Putamen (tissue), 1 donor: Measurements from ENCODE around the gene KEAP1.
"Not testable (repeated sequence)": the region's sequence is repeated elsewhere in the genome, so short reads cannot be mapped to it uniquely, and the experiment has no call there.

Experiments
- DNase-seq: peaks from one replicate; pipeline ENCODE4 v3.0.0-alpha.2; 2016; ENCODE audit warnings: low spot score

KEAP1 gene

DNA sequence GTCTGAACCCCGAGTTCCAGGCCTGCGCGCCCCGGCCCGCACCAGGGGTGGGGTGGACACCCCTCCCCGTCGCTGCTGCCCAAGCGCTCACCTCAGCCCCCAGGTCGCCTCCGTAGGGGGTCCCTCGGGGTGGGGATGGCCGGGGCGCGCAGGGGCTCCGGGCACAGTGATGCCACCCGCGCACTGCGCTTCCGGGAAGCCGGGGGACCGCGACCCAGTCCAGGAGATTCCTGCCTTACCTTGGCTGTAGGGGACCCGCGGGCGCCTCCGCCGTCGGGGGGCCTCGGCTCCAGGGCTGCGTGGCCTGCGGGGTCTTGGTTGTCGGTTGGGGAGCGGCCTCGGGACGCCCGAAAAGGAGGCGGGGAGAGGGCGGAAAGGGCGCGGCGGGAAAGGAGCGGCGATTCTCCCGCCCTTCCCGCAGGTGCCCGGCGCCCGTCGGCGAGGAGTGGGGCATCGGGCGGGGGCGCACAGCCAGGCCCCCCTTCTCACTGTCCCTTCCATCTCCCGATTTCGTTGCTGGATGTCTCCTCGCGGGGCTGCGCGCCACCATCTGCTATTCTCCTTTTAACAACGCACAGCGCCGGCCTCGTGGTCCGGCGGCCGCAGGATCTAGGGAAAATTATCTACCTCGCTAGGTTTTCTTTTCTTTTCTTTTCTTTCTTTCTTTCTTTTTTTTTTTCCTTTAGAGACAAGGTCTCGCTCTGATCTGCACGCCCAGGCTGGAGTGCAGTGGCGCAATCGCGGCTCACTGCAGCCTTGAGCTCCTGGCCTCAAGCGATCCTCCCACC, at the start of gene KEAP1:
TSS of gene KEAP1 (minus strand) at position 355 of the 788 bp plus-strand sequence. CDS start 3,323 bp downstream, outside the sequence.
- DNase-seq: no peak

DNA sequence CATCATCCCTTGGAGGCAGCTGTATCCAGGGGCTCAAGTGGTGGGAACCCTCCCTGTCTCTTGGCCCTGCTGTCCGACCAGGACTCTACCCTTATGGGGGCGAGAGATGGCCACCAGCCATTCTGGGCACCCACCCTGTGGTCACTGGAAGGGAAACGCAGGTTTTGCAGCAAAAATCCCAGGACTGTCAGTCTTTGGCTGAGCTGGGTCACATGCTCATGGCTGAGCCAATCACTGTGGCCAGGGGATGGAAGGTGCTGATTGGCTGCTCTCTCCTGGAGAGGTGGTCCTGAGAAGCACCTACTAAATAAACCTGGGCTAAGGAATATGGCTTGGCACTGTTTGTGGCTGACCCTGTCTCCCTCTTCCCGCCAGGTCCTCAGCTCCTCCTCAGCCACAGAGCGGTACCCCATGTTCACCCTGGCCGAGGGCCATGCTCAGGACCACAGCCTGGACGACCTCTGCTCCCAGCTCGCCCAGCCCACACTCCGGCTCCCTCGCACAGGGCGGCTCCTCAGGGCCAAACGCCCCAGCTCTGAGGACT, 49.4 kb upstream of the KEAP1 start:
- DNase-seq: no peak

DNA sequence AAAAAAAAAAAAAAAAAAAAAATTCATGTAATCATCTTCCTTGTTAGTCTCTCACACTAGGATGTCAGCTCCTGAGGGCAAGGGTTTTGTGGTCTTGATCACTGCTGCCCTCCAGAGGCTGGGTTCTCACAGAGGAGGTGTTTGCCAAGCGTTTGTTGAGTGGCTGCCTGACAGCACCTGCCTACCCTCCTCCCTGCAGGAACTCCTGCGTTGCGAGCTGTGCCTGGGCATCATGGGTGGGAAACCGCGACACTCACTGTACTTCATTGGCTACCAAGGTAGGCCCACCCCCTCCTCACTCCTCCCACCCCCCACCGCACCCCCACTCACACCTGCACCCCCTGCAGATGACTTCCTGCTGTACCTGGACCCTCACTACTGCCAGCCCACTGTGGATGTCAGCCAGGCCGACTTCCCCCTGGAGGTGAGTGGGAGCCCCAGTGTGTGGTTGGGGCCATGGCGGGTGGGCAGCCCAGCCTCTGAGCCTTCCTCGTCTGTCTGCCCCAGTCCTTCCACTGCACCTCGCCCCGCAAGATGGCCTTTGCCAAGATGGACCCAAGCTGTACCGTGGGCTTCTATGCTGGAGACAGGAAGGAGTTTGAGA, 48.6 kb upstream of the KEAP1 start:
- DNase-seq: no peak

DNA sequence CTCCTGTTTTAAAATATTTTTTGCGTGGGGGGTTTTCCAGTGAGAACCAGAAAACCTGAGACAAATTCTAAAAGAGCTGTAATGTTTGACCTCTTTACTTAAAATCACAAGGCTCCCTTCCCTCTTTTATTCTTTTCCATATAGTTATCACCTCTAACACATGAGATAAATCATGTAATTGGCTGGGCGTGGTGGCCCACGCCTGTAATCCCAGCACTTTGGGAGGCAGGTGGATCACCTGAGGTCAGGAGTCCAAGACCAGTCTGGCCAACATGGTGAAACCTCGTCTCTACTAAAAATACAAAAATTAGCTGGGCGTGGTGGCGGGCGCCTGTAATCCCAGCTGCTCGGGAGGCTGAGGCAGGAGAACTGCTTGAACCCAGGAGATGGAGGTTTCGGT, 47.9 kb upstream of the KEAP1 start:
- DNase-seq: not testable (repeated sequence)

DNA sequence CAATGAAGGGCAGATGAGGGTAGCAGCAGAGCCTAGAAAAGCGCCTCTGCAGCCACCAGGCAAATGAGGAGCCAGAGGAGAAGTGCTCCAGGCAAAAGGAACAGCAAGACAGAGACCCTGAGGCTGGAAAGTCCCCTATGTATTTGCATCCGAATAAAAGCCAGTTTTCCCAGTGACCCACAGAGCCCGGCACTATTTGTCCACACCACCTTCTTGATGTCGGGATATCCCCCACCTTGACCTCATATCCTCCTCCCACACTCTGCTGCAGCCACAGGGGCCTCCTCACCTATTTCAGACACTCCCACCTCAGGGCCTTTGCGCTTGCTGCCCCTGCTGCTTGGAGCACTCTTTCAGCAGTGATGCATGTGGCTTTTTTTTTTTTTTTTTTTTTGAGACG, 47.2 kb upstream of the KEAP1 start:
- DNase-seq: no peak

DNA sequence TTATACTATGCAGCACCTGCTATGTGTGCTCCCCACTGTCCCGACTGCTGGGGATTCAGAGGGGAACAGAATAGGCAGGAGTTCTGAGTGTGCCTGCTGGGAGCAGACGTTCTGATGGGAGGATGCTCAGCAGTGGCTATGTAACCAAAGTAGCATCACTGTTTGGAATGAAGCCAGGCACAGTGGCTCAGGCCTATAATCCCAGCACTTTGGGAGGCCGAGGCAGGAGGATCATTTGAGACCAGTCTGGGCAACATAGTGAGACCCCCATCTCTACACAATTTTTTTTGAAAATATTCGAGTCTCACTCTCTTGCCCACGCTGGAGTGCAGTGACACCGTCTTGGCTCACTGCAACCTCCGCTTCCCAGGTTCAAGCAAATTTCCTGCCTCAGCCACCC, 46.6 kb upstream of the KEAP1 start:
- DNase-seq: no peak

DNA sequence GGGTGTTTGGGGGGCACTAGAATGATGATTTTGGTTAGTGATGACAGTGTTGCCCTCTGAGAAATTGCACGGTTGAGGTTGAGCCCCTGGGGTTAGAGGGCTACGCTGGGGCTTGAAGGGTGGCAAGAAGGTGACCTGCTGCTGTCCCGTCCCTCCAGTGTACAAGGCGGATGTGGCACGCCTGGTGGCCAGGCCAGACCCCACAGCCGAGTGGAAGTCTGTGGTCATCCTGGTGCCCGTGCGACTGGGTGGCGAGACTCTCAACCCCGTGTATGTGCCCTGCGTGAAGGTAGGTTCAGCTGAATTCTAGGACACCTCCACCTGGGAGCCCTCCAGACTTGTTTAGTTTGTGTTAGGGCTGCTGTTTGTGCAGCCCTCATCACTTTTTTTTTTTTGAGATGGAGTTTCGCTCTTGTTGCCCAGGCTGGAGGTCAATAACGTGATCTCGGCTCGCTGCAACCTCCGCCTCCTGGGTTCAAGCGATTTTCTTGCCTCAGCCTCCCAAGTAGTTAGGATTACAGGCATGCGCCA, 45.7 kb upstream of the KEAP1 start:
- no peak for DNase-seq

DNA sequence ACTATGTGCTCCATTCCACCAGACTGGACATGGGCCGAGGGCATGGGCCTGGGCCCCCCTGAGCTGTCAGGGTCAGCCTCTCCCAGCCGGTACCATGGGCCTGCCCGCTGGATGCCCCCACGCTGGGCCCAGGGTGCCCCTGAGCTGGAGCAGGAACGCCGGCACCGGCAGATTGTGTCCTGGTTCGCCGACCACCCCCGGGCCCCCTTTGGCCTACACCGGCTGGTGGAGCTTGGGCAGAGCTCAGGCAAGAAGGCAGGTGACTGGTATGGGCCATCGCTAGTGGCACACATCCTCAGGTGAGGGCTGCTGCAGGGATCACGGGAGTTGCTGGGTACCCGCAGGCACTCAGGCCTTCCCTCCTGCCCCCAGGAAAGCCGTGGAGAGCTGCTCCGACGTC, 43.7 kb upstream of the KEAP1 start:
- no peak for DNase-seq

DNA sequence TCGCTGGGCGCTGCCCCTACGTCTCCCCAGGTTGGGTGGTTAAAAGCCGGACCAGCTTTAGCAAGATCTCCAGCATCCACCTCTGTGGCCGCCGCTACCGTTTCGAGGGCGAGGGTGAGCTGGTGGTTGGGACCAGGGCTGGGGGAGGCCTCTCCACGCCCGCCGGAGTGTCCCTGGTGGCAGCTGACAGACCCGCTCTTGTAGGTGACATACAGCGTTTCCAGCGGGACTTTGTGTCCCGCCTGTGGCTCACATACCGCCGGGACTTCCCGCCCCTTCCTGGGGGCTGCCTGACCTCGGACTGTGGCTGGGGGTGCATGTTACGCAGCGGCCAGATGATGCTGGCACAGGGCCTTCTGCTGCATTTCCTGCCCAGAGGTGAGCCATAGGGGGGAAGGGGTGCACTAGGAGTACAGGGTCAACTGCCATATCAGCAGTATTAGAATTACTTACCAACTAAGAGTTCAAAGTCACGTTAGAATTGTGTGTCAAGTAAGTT, 41.6 kb upstream of the KEAP1 start:
- DNase-seq: no peak

DNA sequence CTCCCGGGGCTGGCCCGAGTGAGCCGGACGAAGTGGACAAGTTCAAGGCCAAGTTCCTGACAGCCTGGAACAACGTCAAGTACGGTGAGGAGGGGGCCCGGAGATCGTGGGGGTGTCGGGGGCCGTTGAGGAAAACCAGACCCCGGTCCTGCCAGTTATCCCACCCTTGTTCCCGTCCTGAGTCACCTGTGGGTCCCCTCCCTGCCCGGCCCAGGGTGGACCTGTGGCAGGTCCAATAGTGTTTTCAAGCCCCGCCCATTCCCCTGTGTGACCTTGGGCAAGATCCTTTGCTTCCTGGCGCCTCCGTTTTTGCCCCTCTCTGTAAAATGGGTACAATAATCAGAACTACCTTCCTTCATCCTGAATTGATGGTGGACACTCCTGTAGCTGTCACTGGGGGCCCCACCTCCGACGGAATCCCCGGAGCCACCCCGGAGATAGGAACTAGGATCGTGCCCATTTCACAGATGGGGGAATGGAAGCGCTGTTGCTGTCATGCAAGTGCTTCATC, 41.1 kb upstream of the KEAP1 start:
- no peak for DNase-seq

DNA sequence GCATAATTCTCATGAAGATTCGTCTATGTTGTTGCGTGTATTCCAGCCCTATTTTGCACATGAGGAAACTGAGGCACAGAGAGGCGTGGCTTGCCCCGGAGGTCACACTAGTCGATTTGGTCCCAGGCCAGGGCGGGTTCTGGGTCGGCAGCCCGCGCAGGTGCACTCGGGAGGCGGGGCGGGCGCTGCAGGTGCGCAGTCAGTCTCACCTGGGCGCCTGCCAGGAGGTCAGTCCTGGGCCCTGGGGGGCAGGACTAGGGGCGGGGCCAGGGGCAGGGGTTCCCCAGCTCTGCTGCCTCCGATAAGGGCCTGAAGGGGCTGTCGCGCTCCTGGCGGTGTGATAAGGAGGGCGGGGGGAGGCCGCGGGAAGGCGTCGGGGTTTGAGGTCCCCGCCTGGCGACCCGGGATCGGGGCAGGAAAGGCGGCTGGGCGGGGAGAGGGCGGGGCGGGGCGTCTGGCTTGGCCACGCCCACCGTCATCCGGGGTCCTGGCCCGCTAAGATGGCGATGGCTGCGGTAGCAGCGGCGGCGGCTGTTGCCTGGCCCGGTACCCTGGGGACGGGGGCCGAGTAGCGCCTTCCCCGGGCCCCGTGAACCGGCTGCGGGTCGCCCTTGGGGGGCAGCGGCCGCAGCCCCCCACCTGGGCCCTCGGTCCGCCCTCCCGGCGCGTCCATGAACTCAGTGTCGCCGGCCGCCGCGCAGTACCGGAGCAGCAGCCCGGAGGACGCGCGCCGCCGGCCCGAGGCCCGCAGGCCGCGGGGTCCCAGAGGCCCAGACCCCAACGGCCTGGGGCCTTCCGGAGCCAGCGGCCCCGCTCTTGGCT, 40.5 kb upstream of the KEAP1 start, which contains the start of gene ATG4D:
TSS of gene ATG4D (plus strand) at position 485 of the 822 bp plus-strand sequence. CDS start at position 672, 187 bp downstream.
- DNase-seq: peak; percentile 73

DNA sequence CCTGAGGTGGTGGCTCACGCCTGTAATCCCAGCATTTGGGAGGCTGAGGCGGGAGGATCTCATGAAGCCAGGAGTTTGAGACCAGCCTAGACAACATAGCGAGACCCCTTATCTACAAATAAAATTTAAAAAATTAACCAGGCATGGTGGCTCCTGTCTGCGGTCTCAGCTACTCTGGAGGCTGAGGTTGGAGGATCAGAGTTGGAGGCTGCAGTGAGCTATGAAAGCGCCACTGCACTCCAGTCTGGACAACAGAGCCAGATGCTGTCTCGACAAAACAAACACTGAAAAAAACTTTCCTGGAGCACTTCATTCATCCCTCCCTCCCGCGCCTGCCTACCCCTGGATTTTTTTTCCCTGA, 39.9 kb upstream of the KEAP1 start:
- DNase-seq: no peak

DNA sequence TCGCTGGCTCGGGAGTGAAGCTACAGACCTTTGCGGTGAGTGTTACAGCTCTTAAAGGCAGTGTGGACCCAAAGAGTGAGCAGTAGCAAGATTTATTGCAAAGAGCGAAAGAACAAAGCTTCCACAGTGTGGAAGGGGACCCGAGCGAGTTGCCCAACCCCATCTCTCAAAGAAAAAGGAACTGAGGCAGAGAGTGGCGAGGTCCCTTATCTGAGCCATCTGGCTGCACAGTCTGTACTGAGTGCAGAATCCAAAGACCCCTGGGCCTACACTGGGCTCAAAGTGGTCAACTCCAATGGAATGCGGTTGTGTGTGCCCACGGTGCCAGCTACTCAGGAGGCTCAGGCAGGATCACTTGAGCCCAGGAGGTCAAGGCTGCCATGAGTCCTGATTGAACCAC, 35.9 kb upstream of the KEAP1 start:
- not testable (repeated sequence) for DNase-seq

DNA sequence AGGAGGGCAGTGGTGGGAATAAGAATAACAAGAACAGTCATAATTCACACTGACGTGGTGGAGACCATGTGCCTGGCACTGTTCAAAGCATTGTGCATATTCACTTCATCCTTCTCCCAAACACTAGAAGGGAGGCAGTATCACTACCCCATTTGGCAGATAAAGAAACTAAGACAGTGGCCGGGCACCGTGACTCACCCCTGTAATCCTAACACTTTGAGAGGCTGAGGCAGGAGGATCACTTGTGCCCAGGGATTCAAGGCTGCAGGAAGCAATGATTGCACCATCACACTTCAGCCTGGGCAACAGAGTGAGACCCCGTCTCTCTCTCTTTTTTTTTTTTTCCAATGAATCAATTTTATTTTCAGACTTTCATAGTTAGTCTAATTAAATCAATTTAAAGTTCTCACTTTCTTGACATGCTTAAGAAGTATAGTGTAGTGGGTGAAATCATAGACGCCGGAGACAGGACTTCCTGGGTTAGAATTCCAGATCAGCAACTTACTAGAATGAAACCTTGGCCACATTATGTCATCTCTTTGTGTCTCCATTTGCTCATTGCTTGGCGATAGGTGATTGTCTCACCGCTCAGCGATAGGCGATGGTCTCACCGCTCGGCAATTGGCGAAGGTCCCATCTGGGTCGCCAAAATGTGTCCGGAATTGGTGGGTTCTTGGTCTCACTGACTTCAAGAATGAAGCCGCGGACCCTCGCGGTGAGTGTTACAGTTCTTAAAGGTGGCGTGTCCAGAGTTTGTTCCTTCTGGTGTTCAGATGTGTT, 35.2 kb upstream of the KEAP1 start:
- DNase-seq: no peak

DNA sequence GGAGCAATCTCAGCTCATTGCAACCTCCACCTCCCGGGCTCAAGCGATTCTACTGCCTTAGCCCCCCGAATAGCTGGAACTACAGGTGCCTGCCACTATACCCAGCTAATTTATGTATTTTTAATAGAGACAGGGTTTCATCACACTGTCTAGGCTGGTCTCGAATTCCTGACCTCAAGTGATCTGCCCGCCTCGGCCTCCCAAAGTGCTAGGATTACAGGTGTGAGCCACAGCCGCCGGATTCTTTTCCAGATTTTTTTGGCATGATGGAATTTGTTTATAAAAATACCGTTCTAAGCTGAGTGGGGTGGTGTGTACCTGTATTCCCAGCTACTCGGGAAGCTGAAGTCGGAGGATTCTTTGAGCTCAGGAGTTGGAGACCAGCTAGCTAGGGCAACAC, 34.5 kb upstream of the KEAP1 start:
- DNase-seq: no peak

DNA sequence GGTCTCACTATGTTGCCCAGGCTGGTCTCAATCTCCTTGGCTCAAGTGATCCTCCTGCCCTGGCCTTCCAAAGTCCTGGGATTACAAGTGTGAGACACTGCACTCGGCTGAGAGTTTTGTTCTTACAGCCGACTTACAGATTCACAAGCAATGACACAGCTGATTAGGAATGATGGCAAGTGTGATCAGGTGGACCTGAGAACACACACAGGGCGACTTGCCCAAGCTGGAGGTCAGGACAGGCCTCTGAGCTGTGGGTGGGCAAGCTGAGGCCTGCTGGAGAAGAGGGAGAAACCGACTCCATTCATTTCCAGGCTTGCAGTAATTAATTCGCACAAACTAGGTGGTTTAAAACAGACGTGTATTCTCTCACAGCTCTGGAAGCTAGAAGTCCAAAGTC, 32.5 kb upstream of the KEAP1 start:
- no peak for DNase-seq

DNA sequence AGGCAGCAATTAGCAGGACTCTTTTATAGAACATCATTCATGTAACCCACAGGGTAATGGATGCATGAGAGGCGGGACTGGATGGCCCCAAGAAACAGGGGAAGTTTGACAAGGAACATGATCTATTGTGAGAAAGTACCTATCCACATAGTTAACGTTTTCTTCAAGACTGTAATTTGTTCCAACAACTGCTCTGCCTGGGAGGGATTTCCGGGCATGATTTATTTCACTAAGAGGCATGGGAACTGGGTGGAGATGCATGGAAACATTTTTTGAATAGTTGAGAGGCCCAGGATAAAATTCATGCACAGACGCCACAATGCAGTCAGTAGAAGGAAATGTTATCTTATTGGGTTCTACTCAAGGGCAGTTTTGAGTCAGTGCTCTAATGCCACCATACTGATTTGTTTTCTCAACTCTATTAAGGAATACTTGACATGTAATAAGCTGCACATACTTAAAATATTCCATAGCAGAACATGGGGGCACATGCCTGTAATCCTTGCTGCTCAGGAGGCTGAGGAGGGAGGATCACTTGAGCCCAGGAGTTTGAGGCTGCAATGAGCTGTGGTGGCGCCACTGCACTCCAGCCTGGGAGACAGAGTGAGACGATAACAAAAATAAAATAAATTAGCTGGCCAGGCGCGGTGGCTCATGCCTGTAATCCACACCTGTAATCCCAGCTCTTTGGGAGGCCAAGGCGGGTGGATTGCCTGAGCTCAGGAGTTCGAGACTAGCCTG, 30.7 kb upstream of the KEAP1 start:
- DNase-seq: no peak

DNA sequence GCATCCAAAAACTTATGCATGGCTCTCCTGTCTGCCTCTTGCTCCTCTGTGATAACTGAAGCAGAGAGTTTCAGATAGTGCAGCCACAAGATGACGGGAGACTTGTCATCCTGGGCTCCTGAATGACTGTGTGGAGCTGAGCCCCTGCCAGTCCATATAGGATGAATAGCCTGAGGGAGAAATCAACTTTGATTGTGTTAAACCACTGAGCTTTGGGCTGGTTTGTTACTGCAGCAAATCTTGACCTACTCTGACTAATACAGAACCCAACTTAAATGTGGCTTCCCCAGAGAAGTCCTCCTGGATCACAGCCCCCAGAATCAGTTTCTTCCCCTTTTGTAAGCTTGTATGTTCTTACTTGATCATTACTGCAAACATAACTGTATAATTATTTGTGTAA, 29.3 kb upstream of the KEAP1 start:
- no peak for DNase-seq

DNA sequence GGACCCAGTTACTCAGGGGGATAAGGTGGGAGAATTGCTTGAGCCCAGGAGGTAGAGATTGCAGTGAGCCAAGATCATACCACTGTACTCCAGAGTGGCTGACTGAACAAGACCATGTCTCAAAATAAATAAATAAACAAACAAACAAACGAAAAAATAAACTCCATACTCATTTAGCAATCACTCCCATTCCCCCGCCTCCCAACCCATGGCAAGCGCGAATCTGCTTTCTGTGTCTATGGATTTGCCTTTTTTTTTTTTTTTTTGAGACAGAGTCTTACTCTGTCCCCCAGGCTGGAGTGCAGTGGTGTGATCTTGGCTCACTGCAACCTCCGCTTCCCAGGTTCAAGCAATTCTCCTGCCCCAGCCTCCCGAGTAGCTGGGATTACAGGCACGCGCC, 23.7 kb upstream of the KEAP1 start:
- DNase-seq: not testable (repeated sequence)

DNA sequence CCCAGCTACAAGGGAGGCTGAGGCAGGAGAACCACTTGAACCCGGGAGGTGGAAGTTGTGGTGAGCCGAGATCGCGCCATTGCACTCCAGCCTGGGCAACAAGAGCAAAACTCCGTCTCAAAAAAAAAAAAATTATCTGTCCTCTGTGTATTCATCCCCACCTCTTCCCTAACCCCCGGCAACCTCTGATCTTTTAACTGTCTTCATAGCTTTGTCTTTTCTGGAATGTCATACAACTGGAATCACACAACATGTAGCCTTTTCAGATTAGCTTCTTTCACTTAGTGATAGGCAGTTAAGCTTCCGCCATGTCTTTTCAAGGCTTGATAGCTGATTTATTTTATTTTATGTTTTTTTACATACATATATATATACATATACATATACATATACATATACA, 22.5 kb upstream of the KEAP1 start:
- DNase-seq: no peak
